Central memory CD8-positive, alpha-beta T cell (primary cell): ENCODE measurements around the gene URGCP.
A peak's percentile ranks its signal among the peaks of the same experiment; 100 is the strongest.

Experiments
- ATAC-seq: fragments of 150-1000 bp; cut with Tn5 transposase; replicated peaks from 2 replicates; pipeline ENCODE4 v1.10.0; 2022; ENCODE audit warnings: mild to moderate bottlenecking, moderate FRiP score, moderate number of reproducible peaks; ENCODE audit not compliant: poor library complexity, severe bottlenecking; ENCODE audit errors: extremely low read depth
- DNase-seq, 2 donors: peaks; one replicate each; pipeline ENCODE4 v3.0.0; 2021; ENCODE audit warnings: low spot score in 2 of 2
- H3K27ac Mint-ChIP-seq: one replicate; pipeline ENCODE4 v1.8.0; 2022; ENCODE audit warnings: low read depth, mild to moderate bottlenecking, moderate library complexity, mixed read lengths
- H3K27me3 Mint-ChIP-seq: one replicate; pipeline ENCODE4 v1.8.0; 2022; ENCODE audit warnings: mixed read lengths
- H3K36me3 Mint-ChIP-seq: one replicate; pipeline ENCODE4 v1.8.0; 2022; ENCODE audit warnings: mild to moderate bottlenecking, moderate library complexity, mixed read lengths; ENCODE audit not compliant: insufficient read depth
- H3K4me1 Mint-ChIP-seq: one replicate; pipeline ENCODE4 v1.8.0; 2022; ENCODE audit warnings: mixed read lengths
- H3K4me3 Mint-ChIP-seq: one replicate; pipeline ENCODE4 v1.8.0; 2022; ENCODE audit warnings: mild to moderate bottlenecking, moderate library complexity, mixed read lengths
- H3K9me3 Mint-ChIP-seq: one replicate; pipeline ENCODE4 v1.8.0; 2022; ENCODE audit warnings: mixed read lengths

URGCP gene, protein sequence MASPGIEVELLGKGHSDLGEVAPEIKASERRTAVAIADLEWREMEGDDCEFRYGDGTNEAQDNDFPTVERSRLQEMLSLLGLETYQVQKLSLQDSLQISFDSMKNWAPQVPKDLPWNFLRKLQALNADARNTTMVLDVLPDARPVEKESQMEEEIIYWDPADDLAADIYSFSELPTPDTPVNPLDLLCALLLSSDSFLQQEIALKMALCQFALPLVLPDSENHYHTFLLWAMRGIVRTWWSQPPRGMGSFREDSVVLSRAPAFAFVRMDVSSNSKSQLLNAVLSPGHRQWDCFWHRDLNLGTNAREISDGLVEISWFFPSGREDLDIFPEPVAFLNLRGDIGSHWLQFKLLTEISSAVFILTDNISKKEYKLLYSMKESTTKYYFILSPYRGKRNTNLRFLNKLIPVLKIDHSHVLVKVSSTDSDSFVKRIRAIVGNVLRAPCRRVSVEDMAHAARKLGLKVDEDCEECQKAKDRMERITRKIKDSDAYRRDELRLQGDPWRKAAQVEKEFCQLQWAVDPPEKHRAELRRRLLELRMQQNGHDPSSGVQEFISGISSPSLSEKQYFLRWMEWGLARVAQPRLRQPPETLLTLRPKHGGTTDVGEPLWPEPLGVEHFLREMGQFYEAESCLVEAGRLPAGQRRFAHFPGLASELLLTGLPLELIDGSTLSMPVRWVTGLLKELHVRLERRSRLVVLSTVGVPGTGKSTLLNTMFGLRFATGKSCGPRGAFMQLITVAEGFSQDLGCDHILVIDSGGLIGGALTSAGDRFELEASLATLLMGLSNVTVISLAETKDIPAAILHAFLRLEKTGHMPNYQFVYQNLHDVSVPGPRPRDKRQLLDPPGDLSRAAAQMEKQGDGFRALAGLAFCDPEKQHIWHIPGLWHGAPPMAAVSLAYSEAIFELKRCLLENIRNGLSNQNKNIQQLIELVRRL

DNA sequence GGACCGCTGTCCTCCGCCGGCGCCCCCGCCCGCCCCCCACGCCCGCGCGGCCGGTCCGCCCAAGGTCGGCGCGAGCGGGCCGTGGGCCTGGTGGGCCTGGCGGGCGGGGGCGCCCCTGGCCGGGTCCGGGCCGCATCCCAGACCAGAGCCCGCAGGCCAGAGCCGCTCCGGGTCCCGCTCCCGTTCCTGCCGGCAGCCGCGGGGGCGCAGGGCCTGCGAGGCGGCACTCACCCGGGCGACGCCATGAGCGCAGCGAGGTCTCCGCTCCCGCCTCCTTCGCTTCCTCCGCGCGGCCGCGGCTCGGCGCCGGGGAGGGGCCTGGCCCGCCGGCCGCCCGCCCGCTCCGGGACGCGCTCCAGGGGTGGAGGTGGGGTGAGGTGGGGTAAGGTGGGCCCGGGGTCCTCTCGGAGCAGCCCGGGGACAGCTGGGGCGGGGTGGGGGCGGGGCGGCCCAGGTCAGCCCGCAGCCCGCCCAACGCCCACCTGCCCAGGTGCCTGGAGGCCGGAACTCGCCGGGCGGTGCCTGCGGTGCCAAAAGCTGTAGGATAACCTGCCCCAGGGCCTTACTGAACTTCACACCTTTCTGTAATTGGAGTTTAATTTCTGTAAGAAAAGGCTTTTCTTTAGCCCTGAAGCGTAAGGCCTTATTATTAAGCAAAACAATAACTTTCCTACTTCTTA is at the start of gene URGCP:
Gene URGCP (minus strand): TSS at position 266 of the 680 bp plus-strand sequence. CDS start 21 bp downstream, at position 245.
- DNase-seq (peak; percentile 29 to 36), ATAC-seq (peak; percentile 92)
- Mint-ChIP-seq H3K9me3 (no peaks in the 10 kb centered on the region), H3K36me3 (peaks cover 6% of the 10 kb centered on the region), H3K4me3 (peak within 1 kb of the TSS; percentile 90), H3K27ac (peak within 1 kb of the TSS; percentile 91), H3K27me3 (no peaks in the 10 kb centered on the region), H3K4me1 (peaks cover 30% of the 10 kb centered on the region)

DNA sequence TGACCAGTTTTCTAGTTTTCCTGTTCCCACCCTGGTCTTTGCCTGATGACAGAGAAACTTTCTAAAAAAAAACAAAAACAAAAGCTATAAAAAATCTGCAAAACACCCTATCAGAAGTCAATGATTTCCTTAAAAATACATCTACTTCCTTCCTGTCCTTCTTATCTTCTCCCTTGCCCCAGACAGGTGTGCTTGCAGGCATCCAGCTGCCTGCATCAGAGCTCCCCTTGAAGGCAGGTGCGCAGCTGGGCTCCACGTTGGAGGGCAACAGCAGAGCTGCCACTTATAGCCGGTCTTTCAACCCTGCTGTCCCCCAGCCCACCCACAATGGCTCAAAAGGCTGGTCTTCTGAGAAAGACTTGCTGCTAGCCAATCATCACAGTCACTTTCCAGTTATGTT is 49.6 kb upstream of the URGCP start:
- no peaks in the 10 kb centered on the region for H3K9me3 Mint-ChIP-seq
- H3K36me3 Mint-ChIP-seq, result peaks cover 6% of the 10 kb centered on the region
- no peak for DNase-seq
- H3K27ac Mint-ChIP-seq, result peak overlapping the region; percentile 60
- no peaks in the 10 kb centered on the region for H3K27me3 Mint-ChIP-seq
- no peak for ATAC-seq
- no peaks in the 10 kb centered on the region for H3K4me1 Mint-ChIP-seq
- H3K4me3 Mint-ChIP-seq, result no peak overlapping the region

DNA sequence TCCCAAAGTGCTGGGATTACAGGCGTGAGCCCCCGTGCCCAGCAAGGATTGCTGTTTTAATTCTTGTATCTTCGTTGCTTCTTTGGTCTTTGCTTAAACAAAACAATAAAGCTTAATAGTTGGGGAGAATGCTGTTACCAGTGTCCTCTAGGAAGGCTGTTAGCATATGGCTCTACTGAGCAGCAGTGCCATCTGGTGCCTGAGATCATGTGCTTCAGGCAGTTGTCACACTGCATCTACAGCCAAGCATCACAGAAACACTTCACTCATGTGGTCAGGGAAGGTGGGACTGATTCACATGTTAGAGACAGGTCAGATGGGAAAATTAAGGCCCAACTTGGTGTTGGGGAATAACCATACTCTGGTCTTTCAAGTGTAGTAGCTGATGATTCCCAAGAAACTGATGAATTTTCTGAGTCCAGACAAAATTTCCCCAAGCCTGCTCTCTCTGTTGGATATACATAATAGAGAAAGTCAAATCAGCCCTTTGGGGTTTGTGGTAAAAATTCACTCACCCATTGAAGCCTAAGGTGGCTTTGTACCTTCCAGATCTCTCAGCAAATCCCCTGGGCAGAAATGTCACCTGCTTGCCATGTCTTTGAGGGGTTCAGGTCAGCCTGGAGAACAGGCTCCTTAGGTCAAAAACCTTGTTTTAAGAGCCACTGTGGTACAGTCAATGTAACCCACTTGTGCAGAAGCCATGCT is 48.3 kb upstream of the URGCP start:
- no peak overlapping the region for H3K27ac Mint-ChIP-seq

DNA sequence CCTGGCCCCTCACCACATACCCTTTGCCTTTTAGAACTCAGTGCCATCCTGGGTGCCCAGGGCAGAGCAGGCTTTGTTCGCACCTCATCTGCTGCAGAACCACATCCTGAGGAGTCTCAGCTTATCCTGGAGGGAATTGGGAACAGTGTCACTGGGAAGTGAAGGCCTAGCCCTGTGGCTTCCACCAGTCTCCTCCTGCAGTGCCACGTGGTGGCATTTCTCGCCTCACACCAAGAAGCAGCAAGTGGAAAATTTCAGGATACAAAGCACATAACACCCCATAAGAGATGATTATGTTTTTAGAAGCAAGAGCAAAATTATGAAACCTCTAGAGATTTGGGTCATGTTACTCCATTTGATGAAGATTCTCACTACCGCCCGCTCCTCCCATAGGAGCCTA is 46.7 kb upstream of the URGCP start:
- Mint-ChIP-seq H3K36me3 (peaks cover 6% of the 10 kb centered on the region), H3K4me3 (no peak overlapping the region), H3K9me3 (no peaks in the 10 kb centered on the region), H3K27ac (peak overlapping the region; percentile 22), H3K27me3 (no peaks in the 10 kb centered on the region), H3K4me1 (no peaks in the 10 kb centered on the region)
- DNase-seq (no peak), ATAC-seq (no peak)

More for the DNA sequence above, 48.3 kb upstream of the URGCP start:
- no peak for DNase-seq
- H3K4me1 Mint-ChIP-seq, result no peaks in the 10 kb centered on the region
- no peak for ATAC-seq
- H3K4me3 Mint-ChIP-seq, result no peak overlapping the region
- H3K27me3 Mint-ChIP-seq, result no peaks in the 10 kb centered on the region
- peaks cover 8% of the 10 kb centered on the region for H3K36me3 Mint-ChIP-seq
- no peaks in the 10 kb centered on the region for H3K9me3 Mint-ChIP-seq

DNA sequence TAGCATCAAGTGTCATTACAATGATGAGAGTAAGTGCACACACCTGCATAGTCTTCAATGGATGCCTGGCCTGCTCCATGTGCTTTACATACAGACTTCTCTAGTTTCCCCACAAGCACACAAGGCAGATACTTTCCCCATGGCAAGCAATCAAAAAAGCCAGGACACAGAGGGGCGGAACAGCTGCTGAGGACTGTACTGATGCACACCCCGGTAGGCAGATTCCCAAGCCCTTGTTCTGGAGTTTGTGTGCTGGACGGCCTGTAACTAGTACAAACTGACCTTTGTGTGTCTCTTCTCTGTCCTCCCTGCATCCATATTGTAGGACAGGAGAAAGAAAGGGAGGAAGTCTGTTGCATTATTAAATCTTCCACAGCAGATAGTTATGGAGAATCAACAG is 45.6 kb upstream of the URGCP start:
- DNase-seq, result no peak
- no peak for ATAC-seq
- peaks cover 6% of the 10 kb centered on the region for H3K36me3 Mint-ChIP-seq
- H3K9me3 Mint-ChIP-seq, result no peaks in the 10 kb centered on the region
- no peak overlapping the region for H3K4me3 Mint-ChIP-seq
- H3K27ac Mint-ChIP-seq, result no peak overlapping the region
- H3K4me1 Mint-ChIP-seq, result no peaks in the 10 kb centered on the region
- H3K27me3 Mint-ChIP-seq, result no peaks in the 10 kb centered on the region

DNA sequence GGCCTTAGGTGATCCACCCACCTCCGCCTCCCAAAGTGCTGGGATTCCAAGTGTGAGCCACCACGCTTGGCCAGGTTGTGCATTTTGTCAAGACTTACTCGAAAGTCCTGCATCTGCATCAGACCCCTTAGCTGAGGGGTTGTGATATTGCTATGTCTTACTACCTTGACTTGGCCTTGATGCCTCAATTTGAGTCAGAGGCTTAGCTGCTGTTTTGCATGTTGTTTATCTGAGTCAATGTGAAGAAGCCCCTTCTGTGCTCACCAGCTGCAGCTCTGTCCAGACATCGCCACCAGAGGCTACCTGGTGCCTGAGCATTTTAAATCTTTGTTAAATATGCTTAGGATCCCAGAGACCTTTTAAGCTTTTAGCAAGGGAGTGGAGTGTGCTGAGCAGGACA is 37.9 kb upstream of the URGCP start:
- Mint-ChIP-seq H3K27me3 (no peaks in the 10 kb centered on the region), H3K4me3 (no peak overlapping the region), H3K36me3 (peaks cover 1% of the 10 kb centered on the region), H3K4me1 (no peaks in the 10 kb centered on the region), H3K9me3 (no peaks in the 10 kb centered on the region), H3K27ac (no peak overlapping the region)
- DNase-seq (no peak), ATAC-seq (no peak)

DNA sequence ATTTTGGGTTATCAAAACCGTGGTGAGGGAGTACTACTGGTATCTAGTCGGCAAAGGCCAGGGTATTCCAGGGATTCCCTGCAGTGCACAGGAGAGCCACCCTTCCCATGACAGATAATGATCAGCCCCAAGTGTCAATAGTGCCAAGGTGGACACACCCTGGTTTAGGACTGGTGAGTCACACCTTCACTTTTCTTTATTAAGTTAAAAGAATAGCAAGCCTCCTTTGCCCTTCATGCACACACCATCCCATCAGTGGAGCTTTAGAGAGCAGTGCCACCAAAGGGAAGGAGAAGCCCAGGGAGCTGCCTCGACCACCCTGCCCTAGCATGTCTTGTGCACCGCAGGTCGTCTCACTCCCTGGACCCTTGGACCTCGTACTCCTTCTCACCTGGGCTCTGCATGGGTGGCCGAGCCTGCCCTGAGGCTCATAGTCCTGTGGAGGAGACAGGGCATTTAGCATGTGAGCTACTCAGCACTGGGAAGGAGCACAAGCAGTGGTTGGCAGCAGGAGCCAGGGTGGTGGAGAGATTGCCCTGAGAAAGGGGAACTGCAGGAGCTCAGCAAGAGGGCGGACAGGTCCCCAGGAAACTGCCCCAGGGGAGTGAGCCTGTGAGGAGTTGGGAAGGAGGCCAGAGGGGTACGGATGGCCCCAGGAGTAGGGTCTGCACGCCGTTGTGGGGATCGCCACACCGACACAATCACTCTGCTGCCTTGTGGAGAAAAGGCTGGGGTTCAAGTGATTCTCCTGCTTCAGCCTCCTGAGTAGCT is 37.2 kb upstream of the URGCP start:
- no peaks in the 10 kb centered on the region for H3K9me3 Mint-ChIP-seq
- H3K4me3 Mint-ChIP-seq, result no peak overlapping the region
- peaks cover 5% of the 10 kb centered on the region for H3K36me3 Mint-ChIP-seq
- ATAC-seq, result no peak
- H3K27ac Mint-ChIP-seq, result no peak overlapping the region
- H3K4me1 Mint-ChIP-seq, result no peaks in the 10 kb centered on the region
- no peak for DNase-seq
- H3K27me3 Mint-ChIP-seq, result no peaks in the 10 kb centered on the region

DNA sequence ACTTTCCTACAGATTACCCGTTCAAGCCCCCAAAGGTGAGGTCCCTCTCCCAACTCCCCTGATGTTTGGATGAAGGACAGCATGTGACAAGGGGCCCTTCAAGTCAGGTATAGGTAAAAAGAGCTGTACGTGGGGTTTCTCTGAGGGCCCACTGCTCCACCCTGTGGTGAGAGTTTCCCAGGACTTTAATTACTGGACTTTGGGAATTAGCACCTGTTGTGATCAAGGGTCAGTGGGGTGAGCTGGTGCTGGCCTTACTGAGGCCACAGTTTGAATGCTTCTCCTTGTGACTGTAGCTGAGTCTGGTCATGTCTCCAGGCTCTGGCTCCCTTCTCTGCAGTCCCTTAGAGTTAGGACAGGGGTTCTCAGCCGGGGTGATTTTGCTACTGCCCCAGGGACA is 36.6 kb upstream of the URGCP start:
- no peak for DNase-seq
- Mint-ChIP-seq H3K27me3 (no peaks in the 10 kb centered on the region), H3K4me1 (no peaks in the 10 kb centered on the region), H3K4me3 (no peak overlapping the region), H3K9me3 (no peaks in the 10 kb centered on the region), H3K36me3 (peaks cover 6% of the 10 kb centered on the region), H3K27ac (no peak overlapping the region)
- no peak for ATAC-seq

DNA sequence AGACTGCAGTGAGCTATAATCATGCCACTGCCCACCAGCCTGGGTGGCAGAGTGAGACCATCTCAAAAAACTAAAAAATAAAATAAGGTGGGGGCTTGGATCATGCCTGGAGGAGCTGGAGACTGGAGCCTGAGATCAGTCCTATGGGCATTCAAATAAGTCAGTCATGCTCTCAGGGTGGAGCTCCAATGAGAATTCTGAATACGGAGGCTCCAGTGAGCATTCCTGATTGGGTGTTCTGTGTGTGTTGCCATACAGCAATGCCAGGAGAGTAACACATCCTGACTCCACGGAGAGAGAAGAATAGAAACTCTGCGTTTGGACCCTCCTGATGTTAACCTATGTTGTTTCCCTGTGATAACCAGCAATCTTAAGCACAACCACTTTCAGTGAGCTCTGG is 35.9 kb upstream of the URGCP start:
- no peak overlapping the region for H3K27ac Mint-ChIP-seq
- no peaks in the 10 kb centered on the region for H3K9me3 Mint-ChIP-seq
- DNase-seq, result no peak
- no peaks in the 10 kb centered on the region for H3K4me1 Mint-ChIP-seq
- H3K27me3 Mint-ChIP-seq, result no peaks in the 10 kb centered on the region
- peaks cover 6% of the 10 kb centered on the region for H3K36me3 Mint-ChIP-seq
- no peak for ATAC-seq
- H3K4me3 Mint-ChIP-seq, result no peak overlapping the region

DNA sequence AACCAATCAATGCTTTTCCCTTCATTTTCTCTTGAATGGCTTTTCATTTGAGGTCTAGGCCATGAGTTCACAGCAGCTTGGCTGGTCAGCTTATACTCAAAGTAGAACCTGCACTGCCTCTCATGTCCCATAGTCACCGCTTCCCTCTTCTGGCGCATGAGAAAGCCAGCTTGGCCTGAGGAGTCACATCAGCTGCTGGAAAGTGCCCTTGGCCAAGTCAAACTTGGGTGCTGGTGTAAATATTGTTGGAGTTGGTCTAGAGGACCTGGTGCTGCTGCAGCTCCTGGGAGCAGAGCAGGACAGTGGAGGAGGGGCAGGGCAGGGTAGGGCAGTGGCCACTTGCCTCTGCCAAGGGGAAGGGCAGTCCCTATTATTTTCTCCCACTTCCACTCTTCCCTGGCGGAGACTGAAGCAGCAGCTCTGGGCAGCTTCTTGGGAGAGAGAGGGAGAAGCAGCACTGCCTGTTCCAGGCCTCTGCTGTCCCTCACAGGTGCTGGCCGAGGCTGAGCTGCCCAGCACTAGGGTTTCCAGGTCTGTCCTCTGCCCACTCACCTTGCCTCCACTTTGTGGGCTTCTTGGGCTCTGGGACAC is 32.6 kb upstream of the URGCP start:
- Mint-ChIP-seq H3K9me3 (no peaks in the 10 kb centered on the region), H3K36me3 (peaks cover 8% of the 10 kb centered on the region), H3K4me1 (no peaks in the 10 kb centered on the region), H3K27ac (no peak overlapping the region), H3K4me3 (no peak overlapping the region), H3K27me3 (no peaks in the 10 kb centered on the region)
- DNase-seq, result no peak
- ATAC-seq, result no peak

DNA sequence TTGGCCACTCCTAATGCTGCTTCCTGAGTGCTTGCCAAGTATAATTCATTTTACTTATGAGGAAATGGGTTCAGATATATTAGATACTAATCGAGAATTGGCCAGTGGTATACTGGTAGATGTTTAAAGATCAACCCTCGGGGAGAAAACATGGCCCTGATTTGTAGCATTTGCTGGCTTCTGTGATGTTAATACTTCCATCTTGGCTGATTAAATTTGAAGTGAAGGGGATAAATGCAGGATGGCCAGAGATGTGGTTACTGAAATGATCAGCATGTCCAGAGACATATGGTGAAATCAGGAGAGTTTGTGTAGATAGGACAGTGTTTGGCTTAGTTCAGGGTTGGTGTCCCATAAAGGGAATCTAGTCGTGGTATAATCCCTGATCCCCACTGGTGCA is 31.0 kb upstream of the URGCP start:
- Mint-ChIP-seq H3K36me3 (peaks cover 8% of the 10 kb centered on the region), H3K4me1 (no peaks in the 10 kb centered on the region), H3K27me3 (no peaks in the 10 kb centered on the region), H3K27ac (no peak overlapping the region), H3K4me3 (no peak overlapping the region), H3K9me3 (no peaks in the 10 kb centered on the region)
- no peak for DNase-seq
- no peak for ATAC-seq
